ENCODE data around the gene SYCN. TPM values are rescaled to one million over a fixed set of nuclear protein-coding genes. Genes with fewer than 3 reads are reported as not detected.

The SYCN gene
- total and polyA plus RNA-seq, 2 of the 13 experiments (the other 11 are each of a cell fraction or from before 2014, with no cell fraction given), result not detected

DNA sequence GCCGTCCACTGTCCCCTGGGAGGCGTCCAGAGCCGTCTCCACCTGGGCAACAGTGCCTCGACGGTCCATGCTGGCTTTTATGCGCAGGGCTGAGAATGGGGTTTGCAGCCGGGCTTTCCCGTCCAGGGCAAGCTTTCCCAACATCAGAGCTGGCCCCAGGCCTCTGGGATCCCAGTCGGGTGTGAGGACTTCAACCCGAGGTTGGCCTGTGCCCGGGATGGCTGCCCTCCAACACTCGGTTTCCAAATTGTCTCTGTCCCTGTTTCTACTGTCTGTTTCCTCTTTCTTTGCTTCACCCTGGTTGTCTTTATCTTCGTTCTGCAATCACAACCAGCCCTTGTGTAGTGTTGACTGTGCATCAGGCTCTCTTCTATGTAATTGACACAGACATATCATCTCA lies 44.7 kb upstream of the SYCN start, which contains the start of gene IFNL4 (continued):
- TF ChIP-seq, protein P1, sequence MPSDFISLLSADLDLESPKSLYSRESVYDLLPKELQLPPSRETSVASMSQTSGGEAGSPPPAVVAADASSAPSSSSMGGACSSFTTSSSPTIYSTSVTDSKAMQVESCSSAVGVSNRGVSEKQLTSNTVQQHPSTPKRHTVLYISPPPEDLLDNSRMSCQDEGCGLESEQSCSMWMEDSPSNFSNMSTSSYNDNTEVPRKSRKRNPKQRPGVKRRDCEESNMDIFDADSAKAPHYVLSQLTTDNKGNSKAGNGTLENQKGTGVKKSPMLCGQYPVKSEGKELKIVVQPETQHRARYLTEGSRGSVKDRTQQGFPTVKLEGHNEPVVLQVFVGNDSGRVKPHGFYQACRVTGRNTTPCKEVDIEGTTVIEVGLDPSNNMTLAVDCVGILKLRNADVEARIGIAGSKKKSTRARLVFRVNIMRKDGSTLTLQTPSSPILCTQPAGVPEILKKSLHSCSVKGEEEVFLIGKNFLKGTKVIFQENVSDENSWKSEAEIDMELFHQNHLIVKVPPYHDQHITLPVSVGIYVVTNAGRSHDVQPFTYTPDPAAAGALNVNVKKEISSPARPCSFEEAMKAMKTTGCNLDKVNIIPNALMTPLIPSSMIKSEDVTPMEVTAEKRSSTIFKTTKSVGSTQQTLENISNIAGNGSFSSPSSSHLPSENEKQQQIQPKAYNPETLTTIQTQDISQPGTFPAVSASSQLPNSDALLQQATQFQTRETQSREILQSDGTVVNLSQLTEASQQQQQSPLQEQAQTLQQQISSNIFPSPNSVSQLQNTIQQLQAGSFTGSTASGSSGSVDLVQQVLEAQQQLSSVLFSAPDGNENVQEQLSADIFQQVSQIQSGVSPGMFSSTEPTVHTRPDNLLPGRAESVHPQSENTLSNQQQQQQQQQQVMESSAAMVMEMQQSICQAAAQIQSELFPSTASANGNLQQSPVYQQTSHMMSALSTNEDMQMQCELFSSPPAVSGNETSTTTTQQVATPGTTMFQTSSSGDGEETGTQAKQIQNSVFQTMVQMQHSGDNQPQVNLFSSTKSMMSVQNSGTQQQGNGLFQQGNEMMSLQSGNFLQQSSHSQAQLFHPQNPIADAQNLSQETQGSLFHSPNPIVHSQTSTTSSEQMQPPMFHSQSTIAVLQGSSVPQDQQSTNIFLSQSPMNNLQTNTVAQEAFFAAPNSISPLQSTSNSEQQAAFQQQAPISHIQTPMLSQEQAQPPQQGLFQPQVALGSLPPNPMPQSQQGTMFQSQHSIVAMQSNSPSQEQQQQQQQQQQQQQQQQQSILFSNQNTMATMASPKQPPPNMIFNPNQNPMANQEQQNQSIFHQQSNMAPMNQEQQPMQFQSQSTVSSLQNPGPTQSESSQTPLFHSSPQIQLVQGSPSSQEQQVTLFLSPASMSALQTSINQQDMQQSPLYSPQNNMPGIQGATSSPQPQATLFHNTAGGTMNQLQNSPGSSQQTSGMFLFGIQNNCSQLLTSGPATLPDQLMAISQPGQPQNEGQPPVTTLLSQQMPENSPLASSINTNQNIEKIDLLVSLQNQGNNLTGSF (CRISPR knock-in tag; IDR thresholded peaks at IDR 0.05), result no peak
- no peak for TF ChIP-seq NR2C2 (CRISPR knock-in tag; IDR thresholded peaks at IDR 0.05; ENCODE audit: borderline replicate concordance)
- no peak for TF ChIP-seq FIP1L1 (IDR thresholded peaks at IDR 0.05; ENCODE audit: borderline replicate concordance, insufficient read depth, low read depth, low read length)
- TF ChIP-seq, protein P2, sequence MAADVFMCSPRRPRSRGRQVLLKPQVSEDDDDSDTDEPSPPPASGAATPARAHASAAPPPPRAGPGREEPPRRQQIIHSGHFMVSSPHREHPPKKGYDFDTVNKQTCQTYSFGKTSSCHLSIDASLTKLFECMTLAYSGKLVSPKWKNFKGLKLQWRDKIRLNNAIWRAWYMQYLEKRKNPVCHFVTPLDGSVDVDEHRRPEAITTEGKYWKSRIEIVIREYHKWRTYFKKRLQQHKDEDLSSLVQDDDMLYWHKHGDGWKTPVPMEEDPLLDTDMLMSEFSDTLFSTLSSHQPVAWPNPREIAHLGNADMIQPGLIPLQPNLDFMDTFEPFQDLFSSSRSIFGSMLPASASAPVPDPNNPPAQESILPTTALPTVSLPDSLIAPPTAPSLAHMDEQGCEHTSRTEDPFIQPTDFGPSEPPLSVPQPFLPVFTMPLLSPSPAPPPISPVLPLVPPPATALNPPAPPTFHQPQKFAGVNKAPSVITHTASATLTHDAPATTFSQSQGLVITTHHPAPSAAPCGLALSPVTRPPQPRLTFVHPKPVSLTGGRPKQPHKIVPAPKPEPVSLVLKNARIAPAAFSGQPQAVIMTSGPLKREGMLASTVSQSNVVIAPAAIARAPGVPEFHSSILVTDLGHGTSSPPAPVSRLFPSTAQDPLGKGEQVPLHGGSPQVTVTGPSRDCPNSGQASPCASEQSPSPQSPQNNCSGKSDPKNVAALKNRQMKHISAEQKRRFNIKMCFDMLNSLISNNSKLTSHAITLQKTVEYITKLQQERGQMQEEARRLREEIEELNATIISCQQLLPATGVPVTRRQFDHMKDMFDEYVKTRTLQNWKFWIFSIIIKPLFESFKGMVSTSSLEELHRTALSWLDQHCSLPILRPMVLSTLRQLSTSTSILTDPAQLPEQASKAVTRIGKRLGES (CRISPR knock-in tag; IDR thresholded peaks at IDR 0.05; ENCODE audit: borderline replicate concordance), result no peak
- TF ChIP-seq ZNF333 (CRISPR knock-in tag; IDR thresholded peaks at IDR 0.05; ENCODE audit: borderline replicate concordance), result no peak
- TF ChIP-seq PTBP1 (IDR thresholded peaks at IDR 0.05; ENCODE audit: low read depth, low read length, poor library complexity, severe bottlenecking), result no peak
- no peak for TF ChIP-seq SALL2 (CRISPR knock-in tag; IDR thresholded peaks at IDR 0.05)
